HUES48 (cell line): ENCODE measurements around the gene CD164.

Experiments used
- H3K27ac ChIP-seq: one replicate; pipeline ENCODE4 v1.7.0; 2013; ENCODE audit warnings: low read depth, low read length, inconsistent platforms
- H3K27me3 ChIP-seq: 2 replicates; pipeline ENCODE4 v1.6.1; 2013; ENCODE audit warnings: mild to moderate bottlenecking, low read length; ENCODE audit not compliant: control insufficient read depth, insufficient read depth
- H3K36me3 ChIP-seq: 2 replicates; pipeline ENCODE4 v1.6.1; 2013; ENCODE audit warnings: low read length; ENCODE audit not compliant: control insufficient read depth, insufficient read depth
- H3K4me1 ChIP-seq: 2 replicates; pipeline ENCODE4 v1.6.1; 2013; ENCODE audit warnings: mild to moderate bottlenecking, low read length; ENCODE audit not compliant: control insufficient read depth, insufficient read depth
- H3K4me3 ChIP-seq: 2 replicates; pipeline ENCODE4 v1.5.1; 2013; ENCODE audit warnings: mild to moderate bottlenecking, low read depth, low read length
- H3K9ac ChIP-seq: 2 replicates; pipeline ENCODE4 v1.6.1; 2013; ENCODE audit warnings: mild to moderate bottlenecking, low read depth, low read length, moderate library complexity
- H3K9me3 ChIP-seq: 2 replicates; pipeline ENCODE4 v1.6.1; 2013; ENCODE audit warnings: low read length; ENCODE audit not compliant: control insufficient read depth, insufficient read depth

Gene CD164

GRCh38 chr6:109326351-109326750 lies 55.9 kb downstream of the CD164 start:
- H3K4me1 ChIP-seq, result no peaks in the 10 kb centered on the region
- no peak overlapping the region for H3K9ac ChIP-seq
- no peaks in the 10 kb centered on the region for H3K9me3 ChIP-seq
- H3K27me3 ChIP-seq, result no peaks in the 10 kb centered on the region
- H3K4me3 ChIP-seq, result no peak overlapping the region
- H3K36me3 ChIP-seq, result no peaks in the 10 kb centered on the region
- no peak overlapping the region for H3K27ac ChIP-seq

GRCh38 chr6:109325400-109325801 lies 56.9 kb downstream of the CD164 start:
- Histone ChIP-seq H3K4me1 (no peaks in the 10 kb centered on the region), H3K9me3 (no peaks in the 10 kb centered on the region), H3K27ac (no peak overlapping the region)

GRCh38 chr6:109323241-109323640 lies 59.0 kb downstream of the CD164 start:
- Histone ChIP-seq H3K27ac (no peak overlapping the region), H3K9me3 (no peaks in the 10 kb centered on the region), H3K4me1 (no peaks in the 10 kb centered on the region), H3K9ac (no peak overlapping the region), H3K27me3 (no peaks in the 10 kb centered on the region), H3K36me3 (no peaks in the 10 kb centered on the region), H3K4me3 (no peak overlapping the region)

More at GRCh38 chr6:109325400-109325801, 56.9 kb downstream of the CD164 start:
- Histone ChIP-seq H3K4me3 (no peak overlapping the region), H3K27me3 (no peaks in the 10 kb centered on the region), H3K9ac (no peak overlapping the region), H3K36me3 (no peaks in the 10 kb centered on the region)

GRCh38 chr6:109322825-109323224 lies 59.4 kb downstream of the CD164 start:
- H3K4me1 ChIP-seq, result no peaks in the 10 kb centered on the region
- no peak overlapping the region for H3K4me3 ChIP-seq
- H3K9ac ChIP-seq, result no peak overlapping the region

GRCh38 chr6:109321752-109322151 lies 60.5 kb downstream of the CD164 start:
- Histone ChIP-seq H3K36me3 (no peaks in the 10 kb centered on the region), H3K9me3 (no peaks in the 10 kb centered on the region), H3K27ac (no peak overlapping the region), H3K27me3 (no peaks in the 10 kb centered on the region), H3K4me1 (no peaks in the 10 kb centered on the region), H3K4me3 (no peak overlapping the region), H3K9ac (no peak overlapping the region)

More at GRCh38 chr6:109322825-109323224, 59.4 kb downstream of the CD164 start:
- no peak overlapping the region for H3K27ac ChIP-seq
- H3K27me3 ChIP-seq, result no peaks in the 10 kb centered on the region
- no peaks in the 10 kb centered on the region for H3K9me3 ChIP-seq
- no peaks in the 10 kb centered on the region for H3K36me3 ChIP-seq

GRCh38 chr6:109320072-109320471 lies 62.2 kb downstream of the CD164 start:
- no peak overlapping the region for H3K27ac ChIP-seq
- no peak overlapping the region for H3K9ac ChIP-seq

GRCh38 chr6:109318328-109318876 lies 63.9 kb downstream of the CD164 start:
- H3K27ac ChIP-seq, result no peak overlapping the region
- H3K4me1 ChIP-seq, result no peaks in the 10 kb centered on the region
- H3K9ac ChIP-seq, result no peak overlapping the region
- H3K9me3 ChIP-seq, result no peaks in the 10 kb centered on the region
- no peak overlapping the region for H3K4me3 ChIP-seq
- H3K36me3 ChIP-seq, result no peaks in the 10 kb centered on the region
- H3K27me3 ChIP-seq, result no peaks in the 10 kb centered on the region

More at GRCh38 chr6:109320072-109320471, 62.2 kb downstream of the CD164 start:
- no peaks in the 10 kb centered on the region for H3K4me1 ChIP-seq
- no peaks in the 10 kb centered on the region for H3K27me3 ChIP-seq
- H3K9me3 ChIP-seq, result no peaks in the 10 kb centered on the region
- no peak overlapping the region for H3K4me3 ChIP-seq
- no peaks in the 10 kb centered on the region for H3K36me3 ChIP-seq

- H3K27ac ChIP-seq, result no peak overlapping the region
- H3K4me1 ChIP-seq, result no peaks in the 10 kb centered on the region
- no peaks in the 10 kb centered on the region for H3K27me3 ChIP-seq
- no peak overlapping the region for H3K9ac ChIP-seq
- no peaks in the 10 kb centered on the region for H3K36me3 ChIP-seq
- H3K4me3 ChIP-seq, result no peak overlapping the region
- H3K9me3 ChIP-seq, result no peaks in the 10 kb centered on the region
Observed at GRCh38 chr6:109316909-109317308, 65.4 kb downstream of the CD164 start.
